ENCODE results near the gene LIN7A. TPM values are rescaled to one million over a fixed set of nuclear protein-coding genes. Genes with fewer than 3 reads are reported as not detected.

LIN7A gene
- total and polyA plus RNA-seq, 2 of the 4 experiments (the other 2 are of a cell fraction), result 10.8 to 24.7 TPM

DNA sequence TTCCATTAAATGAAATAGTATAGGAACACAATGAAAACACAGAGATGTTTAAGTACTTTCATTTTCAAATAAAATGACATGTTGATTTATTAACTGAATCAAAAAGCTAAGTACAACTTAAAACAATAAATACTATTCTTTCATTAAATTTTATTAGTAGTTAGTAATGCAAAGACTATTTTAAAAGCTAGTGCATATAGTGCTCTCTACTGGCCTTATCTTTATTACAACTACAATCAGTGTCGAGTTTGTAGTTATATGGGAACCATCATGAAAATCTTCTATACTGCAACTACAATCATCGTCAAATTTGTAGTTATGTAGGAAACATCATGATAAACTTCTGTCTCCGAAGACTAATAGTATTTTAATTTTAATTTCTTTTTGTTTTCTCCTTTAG lies 8.9 kb upstream of the LIN7A start:
- no peak overlapping the region for H2BK5ac ChIP-seq (ENCODE audit: low read depth, low read length, poor library complexity, severe bottlenecking)
- H2AK9ac ChIP-seq (replicated peaks; ENCODE audit: low read depth, low read length, poor library complexity), result no peak overlapping the region
- H3K27me3 ChIP-seq (ENCODE audit: control insufficient read depth, insufficient read depth, low read length), result no peaks in the 10 kb centered on the region
- DNase-seq (peak; percentile 32), ATAC-seq (ENCODE audit: low read depth) (peak; percentile 85)
- no peak overlapping the region for H3K56ac ChIP-seq (ENCODE audit: extremely low read depth, insufficient read depth, low read length)
- H2BK20ac ChIP-seq (ENCODE audit: low read depth, low read length), result no peak overlapping the region
- H3K9ac ChIP-seq (ENCODE audit: low read depth, low read length), result no peak overlapping the region
- no peaks in the 10 kb centered on the region for H4K20me1 ChIP-seq (ENCODE audit: insufficient read depth, low read length)
- H3K14ac ChIP-seq (replicated peaks; ENCODE audit: low read depth, low read length), result no peak overlapping the region
- ChIA-PET CTCF (interaction anchor here (0.8 to 1.0 kb wide), 3 partner anchors 10 to 752 kb away, joined by 3 read pairs; no protein-coding TSS in a partner anchor), POLR2A (ENCODE audit: unreplicated experiment) (no interaction called here)
- no peak overlapping the region for H3K23ac ChIP-seq (ENCODE audit: low read depth, low read length)
- H3K4me3 ChIP-seq (ENCODE audit: insufficient read depth, low read depth, low read length), result no peak overlapping the region
- no peak overlapping the region for H2BK15ac ChIP-seq (ENCODE audit: low read depth, low read length)
- H3K36me3 ChIP-seq (ENCODE audit: control insufficient read depth, insufficient read depth, low read length), result no peaks in the 10 kb centered on the region
- no peak overlapping the region for H2AK5ac ChIP-seq (ENCODE audit: low read depth, low read length)
- no peaks in the 10 kb centered on the region for H3K79me1 ChIP-seq (ENCODE audit: low read depth in 1 of 2, low read length in 2 of 2)
- H2AFZ ChIP-seq (replicated peaks; ENCODE audit: low read length, poor library complexity), result no peak overlapping the region
- H3K4me1 ChIP-seq (ENCODE audit: control insufficient read depth, insufficient read depth, low read length), result no peaks in the 10 kb centered on the region
- H2BK120ac ChIP-seq (ENCODE audit: low read depth, low read length), result no peak overlapping the region
- no peak overlapping the region for H3K27ac ChIP-seq (ENCODE audit: insufficient read depth, low read length)
- no peak overlapping the region for H3K4ac ChIP-seq (ENCODE audit: low read depth, low read length)
- H4K8ac ChIP-seq (ENCODE audit: low read depth in 2 of 2, low read length in 2 of 2), result no peak overlapping the region
- H3K9me3 ChIP-seq (ENCODE audit: control insufficient read depth, insufficient read depth, low read length), result no peaks in the 10 kb centered on the region
- TF ChIP-seq, protein P1, sequence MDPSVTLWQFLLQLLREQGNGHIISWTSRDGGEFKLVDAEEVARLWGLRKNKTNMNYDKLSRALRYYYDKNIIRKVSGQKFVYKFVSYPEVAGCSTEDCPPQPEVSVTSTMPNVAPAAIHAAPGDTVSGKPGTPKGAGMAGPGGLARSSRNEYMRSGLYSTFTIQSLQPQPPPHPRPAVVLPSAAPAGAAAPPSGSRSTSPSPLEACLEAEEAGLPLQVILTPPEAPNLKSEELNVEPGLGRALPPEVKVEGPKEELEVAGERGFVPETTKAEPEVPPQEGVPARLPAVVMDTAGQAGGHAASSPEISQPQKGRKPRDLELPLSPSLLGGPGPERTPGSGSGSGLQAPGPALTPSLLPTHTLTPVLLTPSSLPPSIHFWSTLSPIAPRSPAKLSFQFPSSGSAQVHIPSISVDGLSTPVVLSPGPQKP (IDR thresholded peaks at IDR 0.05; ENCODE audit: borderline replicate concordance, low read depth, low read length), result no peak
- TF ChIP-seq RFX5 (IDR thresholded peaks at IDR 0.05; ENCODE audit: low read depth, low read length) (no peak), SMC3 (IDR thresholded peaks at IDR 0.05; ENCODE audit: low read depth, low read length) (peak; percentile 44), MAZ (IDR thresholded peaks at IDR 0.05; ENCODE audit: borderline replicate concordance, low read depth, low read length) (no peak), NFE2L2 (IDR thresholded peaks at IDR 0.05; ENCODE audit: low read depth, low read length) (no peak), CEBPB (IDR thresholded peaks at IDR 0.05; ENCODE audit: low read depth, low read length) (no peak), RAD21 (IDR thresholded peaks at IDR 0.05; ENCODE audit: low read length) (peak; percentile 62), BHLHE40 (IDR thresholded peaks at IDR 0.05; ENCODE audit: low read depth, low read length) (no peak), MXI1 (IDR thresholded peaks at IDR 0.05; ENCODE audit: borderline replicate concordance, low read depth, low read length) (no peak)
- TF ChIP-seq, protein P2, sequence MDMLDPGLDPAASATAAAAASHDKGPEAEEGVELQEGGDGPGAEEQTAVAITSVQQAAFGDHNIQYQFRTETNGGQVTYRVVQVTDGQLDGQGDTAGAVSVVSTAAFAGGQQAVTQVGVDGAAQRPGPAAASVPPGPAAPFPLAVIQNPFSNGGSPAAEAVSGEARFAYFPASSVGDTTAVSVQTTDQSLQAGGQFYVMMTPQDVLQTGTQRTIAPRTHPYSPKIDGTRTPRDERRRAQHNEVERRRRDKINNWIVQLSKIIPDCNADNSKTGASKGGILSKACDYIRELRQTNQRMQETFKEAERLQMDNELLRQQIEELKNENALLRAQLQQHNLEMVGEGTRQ (IDR thresholded peaks at IDR 0.05; ENCODE audit: low read depth, low read length), result no peak
- TF ChIP-seq, protein P3, sequence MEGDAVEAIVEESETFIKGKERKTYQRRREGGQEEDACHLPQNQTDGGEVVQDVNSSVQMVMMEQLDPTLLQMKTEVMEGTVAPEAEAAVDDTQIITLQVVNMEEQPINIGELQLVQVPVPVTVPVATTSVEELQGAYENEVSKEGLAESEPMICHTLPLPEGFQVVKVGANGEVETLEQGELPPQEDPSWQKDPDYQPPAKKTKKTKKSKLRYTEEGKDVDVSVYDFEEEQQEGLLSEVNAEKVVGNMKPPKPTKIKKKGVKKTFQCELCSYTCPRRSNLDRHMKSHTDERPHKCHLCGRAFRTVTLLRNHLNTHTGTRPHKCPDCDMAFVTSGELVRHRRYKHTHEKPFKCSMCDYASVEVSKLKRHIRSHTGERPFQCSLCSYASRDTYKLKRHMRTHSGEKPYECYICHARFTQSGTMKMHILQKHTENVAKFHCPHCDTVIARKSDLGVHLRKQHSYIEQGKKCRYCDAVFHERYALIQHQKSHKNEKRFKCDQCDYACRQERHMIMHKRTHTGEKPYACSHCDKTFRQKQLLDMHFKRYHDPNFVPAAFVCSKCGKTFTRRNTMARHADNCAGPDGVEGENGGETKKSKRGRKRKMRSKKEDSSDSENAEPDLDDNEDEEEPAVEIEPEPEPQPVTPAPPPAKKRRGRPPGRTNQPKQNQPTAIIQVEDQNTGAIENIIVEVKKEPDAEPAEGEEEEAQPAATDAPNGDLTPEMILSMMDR (conservative IDR thresholded peaks at IDR 0.05; ENCODE audit: low read depth, low read length), result peak; percentile 55
- intact Hi-C loops (cut with micrococcal nuclease), result loop anchor here (5.0 kb wide), 1 partner anchor 534 kb away; no protein-coding TSS in a partner anchor
- no peaks in the 10 kb centered on the region for H3K9me1 ChIP-seq (ENCODE audit: insufficient read depth, low read length)
- in situ Hi-C loops (cut with MboI; ENCODE audit: low sequenced_read_pairs), result loop anchor here (10.0 to 25.0 kb wide), 4 partner anchors 334 to 1534 kb away; no protein-coding TSS in a partner anchor
- H4K5ac ChIP-seq (ENCODE audit: low read depth, low read length), result no peak overlapping the region
- WGBS, 2 experiments (ENCODE audit: extremely low coverage in 2 of 2, insufficient read length in 1 of 2), result no CpG with 5 or more reads among the region's 3 CpGs
- no TSS peak for BruUV-seq (replicated peaks)
- H3K18ac ChIP-seq (ENCODE audit: low read depth, low read length), result no peak overlapping the region
- dilution Hi-C loops (cut with HindIII; ENCODE audit: low sequenced_read_pairs, unreplicated experiment), result no loop called here
- no peak overlapping the region for H3K4me2 ChIP-seq (ENCODE audit: low read depth, low read length)
- H4K91ac ChIP-seq (ENCODE audit: insufficient read depth, low read depth, low read length), result no peak overlapping the region

Data from IMR-90 (cell line).